Measurements from ENCODE around the gene FOXP4. TPM values are rescaled to one million over a fixed set of nuclear protein-coding genes. Genes with fewer than 3 reads are reported as not detected.

The FOXP4 gene
- polyA plus RNA-seq, 1 experiment = 4.0 TPM

- peaks cover 30% of the 10 kb centered on the region for H3K27me3 ChIP-seq (ENCODE audit: control insufficient read depth, insufficient read depth, low read length)
- POLR2A ChIA-PET = no interaction called here
- no peak overlapping the region for H3K4me3 ChIP-seq (ENCODE audit: low read depth, low read length)
- no peak for DNase-seq (ENCODE audit: low read depth)
- CTCF ChIA-PET = no interaction called here
- H3K36me3 ChIP-seq (ENCODE audit: control insufficient read depth, insufficient read depth, low read length) = no peaks in the 10 kb centered on the region
- TF ChIP-seq, protein P1, sequence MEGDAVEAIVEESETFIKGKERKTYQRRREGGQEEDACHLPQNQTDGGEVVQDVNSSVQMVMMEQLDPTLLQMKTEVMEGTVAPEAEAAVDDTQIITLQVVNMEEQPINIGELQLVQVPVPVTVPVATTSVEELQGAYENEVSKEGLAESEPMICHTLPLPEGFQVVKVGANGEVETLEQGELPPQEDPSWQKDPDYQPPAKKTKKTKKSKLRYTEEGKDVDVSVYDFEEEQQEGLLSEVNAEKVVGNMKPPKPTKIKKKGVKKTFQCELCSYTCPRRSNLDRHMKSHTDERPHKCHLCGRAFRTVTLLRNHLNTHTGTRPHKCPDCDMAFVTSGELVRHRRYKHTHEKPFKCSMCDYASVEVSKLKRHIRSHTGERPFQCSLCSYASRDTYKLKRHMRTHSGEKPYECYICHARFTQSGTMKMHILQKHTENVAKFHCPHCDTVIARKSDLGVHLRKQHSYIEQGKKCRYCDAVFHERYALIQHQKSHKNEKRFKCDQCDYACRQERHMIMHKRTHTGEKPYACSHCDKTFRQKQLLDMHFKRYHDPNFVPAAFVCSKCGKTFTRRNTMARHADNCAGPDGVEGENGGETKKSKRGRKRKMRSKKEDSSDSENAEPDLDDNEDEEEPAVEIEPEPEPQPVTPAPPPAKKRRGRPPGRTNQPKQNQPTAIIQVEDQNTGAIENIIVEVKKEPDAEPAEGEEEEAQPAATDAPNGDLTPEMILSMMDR (IDR thresholded peaks at IDR 0.05; ENCODE audit: insufficient read depth, low read depth, low read length) = no peak
Observed at GRCh38 chr6:41645007-41645618, 98.9 kb downstream of the FOXP4 start.

DNA sequence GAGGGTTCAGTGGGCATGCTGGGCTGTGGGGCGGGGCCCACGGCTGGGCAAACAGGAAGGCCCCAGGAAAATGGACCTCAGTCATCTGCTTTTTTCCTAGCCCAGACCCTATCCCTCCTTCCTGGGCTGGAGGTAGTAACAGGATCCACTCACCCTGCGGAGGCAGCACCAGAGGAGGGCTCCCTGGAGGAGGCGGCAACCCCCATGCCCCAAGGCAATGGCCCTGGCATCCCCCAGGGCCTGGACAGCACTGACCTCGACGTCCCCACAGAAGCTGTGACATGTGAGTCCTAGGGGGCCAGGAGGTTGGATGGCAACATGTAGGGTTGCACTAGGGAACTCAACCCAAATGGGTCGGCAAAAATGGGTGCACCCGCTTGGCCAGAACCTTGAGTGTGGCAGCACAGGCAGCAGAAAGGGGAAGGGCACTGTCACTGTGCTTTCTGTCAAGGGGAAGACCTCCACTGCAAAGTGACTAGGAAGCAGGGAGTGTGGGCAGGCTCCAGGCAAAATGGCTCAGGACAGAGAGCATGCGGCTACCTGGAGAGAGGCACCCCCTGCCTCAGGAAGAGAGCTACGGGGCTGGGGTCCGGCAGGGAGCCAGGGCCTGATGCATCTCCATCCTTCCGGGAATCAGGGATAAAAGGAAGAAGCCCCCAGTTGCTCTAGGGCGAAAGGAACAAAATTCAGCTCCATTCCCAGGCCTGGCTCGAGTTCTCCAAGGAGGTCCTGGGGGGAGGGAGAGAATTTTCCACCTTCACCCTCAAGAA lies 100.0 kb downstream of the FOXP4 start:
- H3K36me3 ChIP-seq (ENCODE audit: control insufficient read depth, insufficient read depth, low read length) = no peaks in the 10 kb centered on the region
- peaks cover 22% of the 10 kb centered on the region for H3K27me3 ChIP-seq (ENCODE audit: control insufficient read depth, insufficient read depth, low read length)
- ChIA-PET CTCF (interaction anchor here (0.5 kb wide), 1 partner anchor 43 kb away, joined by 3 read pairs; no protein-coding TSS in a partner anchor), POLR2A (no interaction called here)
- no peak for DNase-seq (ENCODE audit: low read depth)
- TF ChIP-seq, protein P1 (IDR thresholded peaks at IDR 0.05; ENCODE audit: insufficient read depth, low read depth, low read length) = no peak
- no peak overlapping the region for H3K4me3 ChIP-seq (ENCODE audit: low read depth, low read length)

DNA sequence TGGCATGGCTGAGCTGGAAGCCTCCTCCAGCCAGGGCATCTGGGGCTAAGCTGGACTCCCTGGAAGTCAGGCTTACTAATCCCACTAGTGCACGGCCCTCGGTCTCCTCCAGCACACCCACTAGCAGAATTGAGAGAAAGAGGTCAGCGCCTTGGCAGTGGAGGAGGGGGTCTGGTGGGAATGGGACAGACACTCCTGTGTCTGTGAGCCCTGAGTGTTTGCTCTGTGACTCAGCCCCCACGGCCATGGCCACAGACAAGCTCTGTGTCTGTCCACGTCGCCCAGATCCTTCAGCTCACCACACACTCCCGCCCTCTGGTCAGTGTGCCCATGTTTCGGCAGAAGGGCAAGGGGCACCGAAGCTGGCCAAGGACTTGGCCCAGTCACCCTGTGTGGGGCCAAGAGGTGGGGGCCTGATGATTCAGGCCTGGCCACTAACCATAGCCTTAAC lies 100.9 kb downstream of the FOXP4 start:
- CTCF ChIA-PET = interaction anchor here (0.5 kb wide), 1 partner anchor 44 kb away, joined by 3 read pairs; no protein-coding TSS in a partner anchor
- TF ChIP-seq, protein P1 (IDR thresholded peaks at IDR 0.05; ENCODE audit: insufficient read depth, low read depth, low read length) = no peak
- Histone ChIP-seq H3K4me3 (ENCODE audit: low read depth, low read length) (no peak overlapping the region), H3K27me3 (ENCODE audit: control insufficient read depth, insufficient read depth, low read length) (peaks cover 17% of the 10 kb centered on the region), H3K36me3 (ENCODE audit: control insufficient read depth, insufficient read depth, low read length) (no peaks in the 10 kb centered on the region)
- DNase-seq (ENCODE audit: low read depth) = no peak
- POLR2A ChIA-PET = no interaction called here

GRCh38 chr6:41648070-41648585 lies 101.9 kb downstream of the FOXP4 start:
- CTCF ChIA-PET = interaction anchor here (1.0 kb wide), 1 partner anchor 14 kb away, joined by 3 read pairs; no protein-coding TSS in a partner anchor
- Histone ChIP-seq H3K4me3 (ENCODE audit: low read depth, low read length) (no peak overlapping the region), H3K36me3 (ENCODE audit: control insufficient read depth, insufficient read depth, low read length) (no peaks in the 10 kb centered on the region), H3K27me3 (ENCODE audit: control insufficient read depth, insufficient read depth, low read length) (peaks cover 10% of the 10 kb centered on the region)
- no peak for DNase-seq (ENCODE audit: low read depth)
- POLR2A ChIA-PET = no interaction called here
- TF ChIP-seq, protein P1 (IDR thresholded peaks at IDR 0.05; ENCODE audit: insufficient read depth, low read depth, low read length) = no peak

DNA sequence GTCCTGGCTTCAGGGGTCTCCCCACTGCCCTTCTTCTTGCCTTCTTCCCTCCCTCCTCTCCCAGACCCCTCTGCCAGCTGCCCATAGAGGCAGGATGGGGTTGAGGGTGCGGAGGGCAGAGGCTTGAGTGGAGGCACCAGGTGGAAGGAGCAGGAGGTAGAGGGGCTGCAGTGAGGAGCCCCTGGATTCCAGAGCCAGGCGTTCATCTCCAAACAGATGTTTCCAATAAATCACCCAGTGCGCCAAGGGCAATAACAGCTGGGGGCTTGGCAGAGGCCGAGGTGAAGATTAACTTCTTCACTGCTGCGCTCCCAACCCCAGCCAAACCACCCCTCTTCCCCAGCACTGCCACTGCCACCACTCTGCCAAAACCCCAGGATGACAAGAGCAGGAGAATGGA lies 102.7 kb downstream of the FOXP4 start:
- Histone ChIP-seq H3K27me3 (ENCODE audit: control insufficient read depth, insufficient read depth, low read length) (peaks cover 7% of the 10 kb centered on the region), H3K36me3 (ENCODE audit: control insufficient read depth, insufficient read depth, low read length) (no peaks in the 10 kb centered on the region), H3K4me3 (ENCODE audit: low read depth, low read length) (no peak overlapping the region)
- DNase-seq (ENCODE audit: low read depth) = no peak
- CTCF ChIA-PET = no interaction called here
- TF ChIP-seq, protein P1 (IDR thresholded peaks at IDR 0.05; ENCODE audit: insufficient read depth, low read depth, low read length) = no peak
- POLR2A ChIA-PET = no interaction called here
